ENCODE results near the gene WDR45B.

GRCh38 chr17:82630212-82630611 lies 18.0 kb downstream of the WDR45B start:
- TF ChIP-seq TEAD4 (CRISPR knock-in tag; IDR thresholded peaks at IDR 0.05) (no peak), KAT7 (CRISPR knock-in tag; IDR thresholded peaks at IDR 0.05; ENCODE audit: borderline replicate concordance) (no peak), CTCF (IDR thresholded peaks at IDR 0.05) (no peak), ATF3 (CRISPR knock-in tag; conservative IDR thresholded peaks at IDR 0.05) (no peak), HMGA2 (CRISPR knock-in tag; IDR thresholded peaks at IDR 0.05) (no peak), JUN (CRISPR knock-in tag; IDR thresholded peaks at IDR 0.05) (no peak), CREM (CRISPR knock-in tag; IDR thresholded peaks at IDR 0.05) (no peak), FOXP4 (CRISPR knock-in tag; IDR thresholded peaks at IDR 0.05) (no peak), NR3C1 (CRISPR knock-in tag; conservative IDR thresholded peaks at IDR 0.05; ENCODE audit: low read depth) (no peak), ATF1 (CRISPR knock-in tag; IDR thresholded peaks at IDR 0.05) (no peak), SP1 (CRISPR knock-in tag; conservative IDR thresholded peaks at IDR 0.05) (no peak)
- TF ChIP-seq, protein P1, sequence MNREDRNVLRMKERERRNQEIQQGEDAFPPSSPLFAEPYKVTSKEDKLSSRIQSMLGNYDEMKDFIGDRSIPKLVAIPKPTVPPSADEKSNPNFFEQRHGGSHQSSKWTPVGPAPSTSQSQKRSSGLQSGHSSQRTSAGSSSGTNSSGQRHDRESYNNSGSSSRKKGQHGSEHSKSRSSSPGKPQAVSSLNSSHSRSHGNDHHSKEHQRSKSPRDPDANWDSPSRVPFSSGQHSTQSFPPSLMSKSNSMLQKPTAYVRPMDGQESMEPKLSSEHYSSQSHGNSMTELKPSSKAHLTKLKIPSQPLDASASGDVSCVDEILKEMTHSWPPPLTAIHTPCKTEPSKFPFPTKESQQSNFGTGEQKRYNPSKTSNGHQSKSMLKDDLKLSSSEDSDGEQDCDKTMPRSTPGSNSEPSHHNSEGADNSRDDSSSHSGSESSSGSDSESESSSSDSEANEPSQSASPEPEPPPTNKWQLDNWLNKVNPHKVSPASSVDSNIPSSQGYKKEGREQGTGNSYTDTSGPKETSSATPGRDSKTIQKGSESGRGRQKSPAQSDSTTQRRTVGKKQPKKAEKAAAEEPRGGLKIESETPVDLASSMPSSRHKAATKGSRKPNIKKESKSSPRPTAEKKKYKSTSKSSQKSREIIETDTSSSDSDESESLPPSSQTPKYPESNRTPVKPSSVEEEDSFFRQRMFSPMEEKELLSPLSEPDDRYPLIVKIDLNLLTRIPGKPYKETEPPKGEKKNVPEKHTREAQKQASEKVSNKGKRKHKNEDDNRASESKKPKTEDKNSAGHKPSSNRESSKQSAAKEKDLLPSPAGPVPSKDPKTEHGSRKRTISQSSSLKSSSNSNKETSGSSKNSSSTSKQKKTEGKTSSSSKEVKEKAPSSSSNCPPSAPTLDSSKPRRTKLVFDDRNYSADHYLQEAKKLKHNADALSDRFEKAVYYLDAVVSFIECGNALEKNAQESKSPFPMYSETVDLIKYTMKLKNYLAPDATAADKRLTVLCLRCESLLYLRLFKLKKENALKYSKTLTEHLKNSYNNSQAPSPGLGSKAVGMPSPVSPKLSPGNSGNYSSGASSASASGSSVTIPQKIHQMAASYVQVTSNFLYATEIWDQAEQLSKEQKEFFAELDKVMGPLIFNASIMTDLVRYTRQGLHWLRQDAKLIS (CRISPR knock-in tag; IDR thresholded peaks at IDR 0.05; ENCODE audit: borderline replicate concordance) = no peak
- TF ChIP-seq, protein P2, sequence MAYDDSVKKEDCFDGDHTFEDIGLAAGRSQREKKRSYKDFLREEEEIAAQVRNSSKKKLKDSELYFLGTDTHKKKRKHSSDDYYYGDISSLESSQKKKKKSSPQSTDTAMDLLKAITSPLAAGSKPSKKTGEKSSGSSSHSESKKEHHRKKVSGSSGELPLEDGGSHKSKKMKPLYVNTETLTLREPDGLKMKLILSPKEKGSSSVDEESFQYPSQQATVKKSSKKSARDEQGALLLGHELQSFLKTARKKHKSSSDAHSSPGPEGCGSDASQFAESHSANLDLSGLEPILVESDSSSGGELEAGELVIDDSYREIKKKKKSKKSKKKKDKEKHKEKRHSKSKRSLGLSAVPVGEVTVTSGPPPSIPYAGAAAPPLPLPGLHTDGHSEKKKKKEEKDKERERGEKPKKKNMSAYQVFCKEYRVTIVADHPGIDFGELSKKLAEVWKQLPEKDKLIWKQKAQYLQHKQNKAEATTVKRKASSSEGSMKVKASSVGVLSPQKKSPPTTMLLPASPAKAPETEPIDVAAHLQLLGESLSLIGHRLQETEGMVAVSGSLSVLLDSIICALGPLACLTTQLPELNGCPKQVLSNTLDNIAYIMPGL (CRISPR knock-in tag; IDR thresholded peaks at IDR 0.05) = no peak
- TF ChIP-seq, protein P3, sequence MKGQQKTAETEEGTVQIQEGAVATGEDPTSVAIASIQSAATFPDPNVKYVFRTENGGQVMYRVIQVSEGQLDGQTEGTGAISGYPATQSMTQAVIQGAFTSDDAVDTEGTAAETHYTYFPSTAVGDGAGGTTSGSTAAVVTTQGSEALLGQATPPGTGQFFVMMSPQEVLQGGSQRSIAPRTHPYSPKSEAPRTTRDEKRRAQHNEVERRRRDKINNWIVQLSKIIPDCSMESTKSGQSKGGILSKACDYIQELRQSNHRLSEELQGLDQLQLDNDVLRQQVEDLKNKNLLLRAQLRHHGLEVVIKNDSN (CRISPR knock-in tag; IDR thresholded peaks at IDR 0.05) = no peak
